ENCODE data around the gene NHERF2.

The NHERF2 gene

GRCh38 chr16:2078691-2079090 is 52.0 kb downstream of the NHERF2 start:
- no peak for TF ChIP-seq CTCF (IDR thresholded peaks at IDR 0.05; ENCODE audit: low read depth, low read length)
- no peak for DNase-seq (ENCODE audit: low read depth in 2 of 2)
- no peak overlapping the region for H3K4me3 ChIP-seq (replicated peaks in 1 of 2; ENCODE audit: low read depth in 2 of 2, low read length in 2 of 2)

GRCh38 chr16:2079311-2079800 is 52.7 kb downstream of the NHERF2 start:
- no peak for DNase-seq (ENCODE audit: low read depth in 2 of 2)
- no peak overlapping the region for H3K4me3 ChIP-seq (replicated peaks in 1 of 2; ENCODE audit: low read depth in 2 of 2, low read length in 2 of 2)
- no peak for TF ChIP-seq CTCF (IDR thresholded peaks at IDR 0.05; ENCODE audit: low read depth, low read length)

- TF ChIP-seq CTCF (IDR thresholded peaks at IDR 0.05; ENCODE audit: low read depth, low read length), result no peak
- DNase-seq (ENCODE audit: low read depth in 2 of 2), result no peak
- no peak overlapping the region for H3K4me3 ChIP-seq (replicated peaks in 1 of 2; ENCODE audit: low read depth in 2 of 2, low read length in 2 of 2)
Measured at GRCh38 chr16:2079991-2080390, 53.3 kb downstream of the NHERF2 start.

- no peak overlapping the region for H3K4me3 ChIP-seq (replicated peaks in 1 of 2; ENCODE audit: low read depth in 2 of 2, low read length in 2 of 2)
- no peak for TF ChIP-seq CTCF (IDR thresholded peaks at IDR 0.05; ENCODE audit: low read depth, low read length)
- DNase-seq (ENCODE audit: low read depth in 2 of 2), result peak; percentile 22 to 26
Measured at GRCh38 chr16:2081201-2082084, 54.7 kb downstream of the NHERF2 start.

GRCh38 chr16:2082171-2082982 is 55.7 kb downstream of the NHERF2 start:
- no peak for TF ChIP-seq CTCF (IDR thresholded peaks at IDR 0.05; ENCODE audit: low read depth, low read length)
- H3K4me3 ChIP-seq (replicated peaks in 1 of 2; ENCODE audit: low read depth in 2 of 2, low read length in 2 of 2), result no peak overlapping the region
- DNase-seq (ENCODE audit: low read depth in 2 of 2), result peak; percentile 41 to 59

- TF ChIP-seq CTCF (IDR thresholded peaks at IDR 0.05; ENCODE audit: low read depth, low read length), result no peak
- no peak for DNase-seq (ENCODE audit: low read depth in 2 of 2)
- H3K4me3 ChIP-seq (replicated peaks in 1 of 2; ENCODE audit: low read depth in 2 of 2, low read length in 2 of 2), result no peak overlapping the region
Measured at GRCh38 chr16:2082983-2083364, 56.3 kb downstream of the NHERF2 start.
